Endodermal cell (in vitro differentiated cells): ENCODE measurements around the gene MT1A. TPM values are rescaled to one million over a fixed set of nuclear protein-coding genes. Genes with fewer than 3 reads are reported as not detected.

ENCODE experiments used
- DNase-seq: peaks from one replicate; pipeline ENCODE4 v3.0.0-alpha.2; 2017
- H3K27ac ChIP-seq: 2 replicates; pipeline ENCODE4 v1.5.1; 2013; ENCODE audit warnings: mild to moderate bottlenecking, low read depth, low read length, moderate library complexity
- H3K27me3 ChIP-seq: 2 replicates; pipeline ENCODE4 v1.6.1; 2013; ENCODE audit warnings: mild to moderate bottlenecking, low read length, moderate library complexity; ENCODE audit not compliant: insufficient read depth, control insufficient read depth, poor library complexity, severe bottlenecking
- H3K36me3 ChIP-seq: 2 replicates; pipeline ENCODE4 v1.7.0; 2013; ENCODE audit warnings: mild to moderate bottlenecking, low read length, moderate library complexity; ENCODE audit not compliant: control insufficient read depth, insufficient read depth
- H3K4me1 ChIP-seq: one replicate; pipeline ENCODE4 v1.7.0; 2013; ENCODE audit warnings: low read length; ENCODE audit not compliant: control insufficient read depth, insufficient read depth
- H3K4me3 ChIP-seq: 2 replicates; pipeline ENCODE4 v1.5.1; 2013; ENCODE audit warnings: mild to moderate bottlenecking, low read length, moderate library complexity
- H3K9ac ChIP-seq: 2 replicates; pipeline ENCODE4 v1.6.1; 2013; ENCODE audit warnings: mild to moderate bottlenecking, low read length, moderate library complexity; ENCODE audit not compliant: poor library complexity, severe bottlenecking; ENCODE audit errors: extremely low read depth
- H3K9me3 ChIP-seq: 2 replicates; pipeline ENCODE4 v1.6.1; 2013; ENCODE audit warnings: mild to moderate bottlenecking, low read length, moderate library complexity; ENCODE audit not compliant: control insufficient read depth
- H3K27ac Mint-ChIP-seq: 2 replicates; pipeline ENCODE4 v1.8.0; 2020; ENCODE audit warnings: mixed read lengths
- H3K27me3 Mint-ChIP-seq: 2 replicates; pipeline ENCODE4 v1.8.0; 2021; ENCODE audit warnings: mild to moderate bottlenecking, mixed read lengths; ENCODE audit not compliant: insufficient read depth
- H3K36me3 Mint-ChIP-seq: 2 replicates; pipeline ENCODE4 v1.8.0; 2020; ENCODE audit warnings: low read depth, mixed read lengths
- H3K4me1 Mint-ChIP-seq: 2 replicates; pipeline ENCODE4 v1.8.0; 2020; ENCODE audit warnings: mixed read lengths
- H3K4me3 Mint-ChIP-seq: 2 replicates; pipeline ENCODE4 v1.8.0; 2020; ENCODE audit warnings: mild to moderate bottlenecking, moderate library complexity, mixed read lengths
- H3K9me3 Mint-ChIP-seq: 2 replicates; pipeline ENCODE4 v1.8.0; 2020; ENCODE audit warnings: mild to moderate bottlenecking, mixed read lengths
- CTCF ChIP-seq: fragments of 200-600 bp; sonication (generic); conservative IDR thresholded peaks from 2 replicates; pipeline ENCODE4 v1.5.0; 2021; ENCODE audit warnings: antibody characterized with exemption, mild to moderate bottlenecking
- WGBS, 2 experiments: methylation state at CpG; one replicate each; pipeline versions ENCODE4 v1.1.5 to v1.1.7; 2013; ENCODE audit warnings: missing lambda C conversion rate in 2 of 2, mixed read lengths in 1 of 2; ENCODE audit not compliant: insufficient coverage in 1 of 2, insufficient read length in 1 of 2; 5-methylcytosine and 5-hydroxymethylcytosine counted together
- total RNA-seq, 2 donors: library from RNA; stranded (reverse); fragmentation: NEBNext Ultra II Directional in 1 of 2; extraction: Animal tissue kit (Norgen Biotek cat#: 25700) in 1 of 2; gene quantifications; 2 replicates in 1 of 2; 3 replicates in 1 of 2; pipeline ENCODE4 v1.2.1, GENCODE V29; 2021

The MT1A gene
- total RNA-seq, 2 donors from 2014 or later, result not detected

GRCh38 chr16:56625140-56625942 lies 13.1 kb upstream of the MT1A start, which contains the start of gene MT1E:
Gene MT1E (plus strand): TSS chr16:56625781. CDS start chr16:56625852, 71 bp downstream.
- no peak within 1 kb of the TSS for H3K27ac ChIP-seq
- peak within 1 kb of the TSS; percentile 69 for H3K4me3 ChIP-seq
- no peaks in the 10 kb centered on the region for H3K9me3 Mint-ChIP-seq
- peaks cover 6% of the 10 kb centered on the region for H3K9me3 ChIP-seq
- no peaks in the 10 kb centered on the region for H3K4me1 ChIP-seq
- no peak for TF ChIP-seq CTCF
- peaks cover 62% of the 10 kb centered on the region for H3K27me3 ChIP-seq
- H3K27ac Mint-ChIP-seq, result no peak within 1 kb of the TSS
- H3K4me3 Mint-ChIP-seq, result peak within 1 kb of the TSS; percentile 65
- peaks cover 25% of the 10 kb centered on the region for H3K4me1 Mint-ChIP-seq
- peak; percentile 78 for DNase-seq
- H3K36me3 Mint-ChIP-seq, result no peaks in the 10 kb centered on the region
- 10 to 14% methylated on average over 25 to 62 of the region's 62 CpGs for WGBS, 2 experiments
- peaks cover 80% of the 10 kb centered on the region for H3K27me3 Mint-ChIP-seq
- no peaks in the 10 kb centered on the region for H3K36me3 ChIP-seq
- no peak within 1 kb of the TSS for H3K9ac ChIP-seq

GRCh38 chr16:56625943-56626654 lies 12.4 kb upstream of the MT1A start:
- Histone ChIP-seq H3K27ac (no peak overlapping the region), H3K9me3 (peaks cover 6% of the 10 kb centered on the region), H3K27me3 (peaks cover 67% of the 10 kb centered on the region), H3K36me3 (no peaks in the 10 kb centered on the region), H3K4me3 (no peak overlapping the region), H3K9ac (no peak overlapping the region), H3K4me1 (no peaks in the 10 kb centered on the region)
- peaks cover 22% of the 10 kb centered on the region for H3K4me1 Mint-ChIP-seq
- no peaks in the 10 kb centered on the region for H3K9me3 Mint-ChIP-seq
- peaks cover 83% of the 10 kb centered on the region for H3K27me3 Mint-ChIP-seq
- H3K27ac Mint-ChIP-seq, result no peak overlapping the region
- H3K4me3 Mint-ChIP-seq, result peak overlapping the region; percentile 65
- peak; percentile 71 for DNase-seq
- no peak for TF ChIP-seq CTCF
- 46 to 47% methylated on average over 10 to 16 of the region's 16 CpGs for WGBS, 2 experiments
- no peaks in the 10 kb centered on the region for H3K36me3 Mint-ChIP-seq

GRCh38 chr16:56626685-56627084 lies 11.8 kb upstream of the MT1A start:
- H3K4me3 ChIP-seq, result no peak overlapping the region
- H3K27me3 ChIP-seq, result peaks cover 73% of the 10 kb centered on the region
- no peak overlapping the region for H3K27ac ChIP-seq
- H3K9ac ChIP-seq, result no peak overlapping the region
- no peaks in the 10 kb centered on the region for H3K9me3 Mint-ChIP-seq
- WGBS, 2 experiments, result 68 to 82% methylated on average over 4 to 7 of the region's 7 CpGs
- H3K9me3 ChIP-seq, result peaks cover 6% of the 10 kb centered on the region
- H3K27ac Mint-ChIP-seq, result no peak overlapping the region
- TF ChIP-seq CTCF, result no peak
- H3K4me1 Mint-ChIP-seq, result peaks cover 16% of the 10 kb centered on the region
- no peak for DNase-seq
- H3K4me3 Mint-ChIP-seq, result no peak overlapping the region
- H3K36me3 Mint-ChIP-seq, result no peaks in the 10 kb centered on the region
- peaks cover 88% of the 10 kb centered on the region for H3K27me3 Mint-ChIP-seq
- H3K4me1 ChIP-seq, result no peaks in the 10 kb centered on the region
- H3K36me3 ChIP-seq, result no peaks in the 10 kb centered on the region
